Loucy (cell line): Measurements from ENCODE around the gene TTC16.

Experiments
- H2AFZ ChIP-seq: fragments of 200-600 bp; sonication (generic); 2 replicates; pipeline ENCODE4 v1.6.0; 2016; ENCODE audit warnings: antibody characterized with exemption, mild to moderate bottlenecking, low read length, moderate library complexity
- H3F3A ChIP-seq: fragments of 200-600 bp; 2 replicates; pipeline ENCODE4 v1.6.0; 2016; ENCODE audit warnings: antibody characterized with exemption, low read depth, mild to moderate bottlenecking
- H3K27me3 ChIP-seq: fragments of 200-600 bp; sonication (generic); 2 replicates; pipeline ENCODE4 v1.6.1; 2014; ENCODE audit warnings: low read length, mild to moderate bottlenecking; ENCODE audit not compliant: insufficient read depth, poor library complexity, severe bottlenecking
- H3K36me3 ChIP-seq: fragments of 200-600 bp; sonication (generic); 2 replicates; pipeline ENCODE4 v1.6.1; 2016; ENCODE audit warnings: low read length; ENCODE audit not compliant: insufficient read depth
- H3K4me1 ChIP-seq: fragments of 200-600 bp; sonication (generic); 2 replicates; pipeline ENCODE4 v1.5.1; 2014; ENCODE audit warnings: low read length, mild to moderate bottlenecking; ENCODE audit not compliant: insufficient read depth, poor library complexity, severe bottlenecking
- H3K4me2 ChIP-seq: fragments of 200-600 bp; sonication (generic); 2 replicates; pipeline ENCODE4 v1.6.0; 2014; ENCODE audit warnings: antibody characterized with exemption, low read length, low read depth, mild to moderate bottlenecking; ENCODE audit not compliant: poor library complexity, severe bottlenecking
- H3K4me3 ChIP-seq: fragments of 200-600 bp; sonication (generic); 2 replicates; pipeline ENCODE4 v1.5.1; 2014; ENCODE audit warnings: low read length, mild to moderate bottlenecking, mixed read lengths; ENCODE audit not compliant: poor library complexity, severe bottlenecking
- H3K79me2 ChIP-seq: fragments of 200-600 bp; sonication (generic); 2 replicates; pipeline ENCODE4 v1.6.1; 2014; ENCODE audit warnings: low read length; ENCODE audit not compliant: insufficient read depth
- H3K9ac ChIP-seq: fragments of 200-600 bp; sonication (generic); 2 replicates; pipeline ENCODE4 v1.6.0; 2014; ENCODE audit warnings: mild to moderate bottlenecking, low read depth, low read length, moderate library complexity; ENCODE audit not compliant: poor library complexity, severe bottlenecking
- H3K9me2 ChIP-seq: fragments of 200-600 bp; sonication (generic); replicated peaks from 2 replicates; pipeline ENCODE4 v1.6.1; 2016; ENCODE audit warnings: low read depth, low read length, mixed read lengths
- H3K9me3 ChIP-seq: fragments of 200-600 bp; sonication (generic); 2 replicates; pipeline ENCODE4 v1.6.1; 2014; ENCODE audit warnings: mild to moderate bottlenecking, antibody characterized with exemption, low read length, low read depth; ENCODE audit not compliant: insufficient read depth
- H4K20me1 ChIP-seq: fragments of 200-600 bp; sonication (generic); 2 replicates; pipeline ENCODE4 v1.6.0; 2014; ENCODE audit warnings: antibody characterized with exemption, low read length, mild to moderate bottlenecking; ENCODE audit not compliant: insufficient read depth, poor library complexity, severe bottlenecking
- EZH2phosphoT487 ChIP-seq: fragments of 200-600 bp; IDR thresholded peaks from 2 replicates; pipeline ENCODE4 v1.6.1; 2018; ENCODE audit warnings: antibody characterized with exemption, mild to moderate bottlenecking, moderate library complexity, borderline replicate concordance
- TF ChIP-seq, protein P1 (sequence below): fragments of 200-600 bp; sonication (generic); conservative IDR thresholded peaks from 2 replicates; pipeline ENCODE4 v1.5.1; 2014; ENCODE audit warnings: mild to moderate bottlenecking, antibody characterized with exemption, low read length

Gene TTC16

DNA sequence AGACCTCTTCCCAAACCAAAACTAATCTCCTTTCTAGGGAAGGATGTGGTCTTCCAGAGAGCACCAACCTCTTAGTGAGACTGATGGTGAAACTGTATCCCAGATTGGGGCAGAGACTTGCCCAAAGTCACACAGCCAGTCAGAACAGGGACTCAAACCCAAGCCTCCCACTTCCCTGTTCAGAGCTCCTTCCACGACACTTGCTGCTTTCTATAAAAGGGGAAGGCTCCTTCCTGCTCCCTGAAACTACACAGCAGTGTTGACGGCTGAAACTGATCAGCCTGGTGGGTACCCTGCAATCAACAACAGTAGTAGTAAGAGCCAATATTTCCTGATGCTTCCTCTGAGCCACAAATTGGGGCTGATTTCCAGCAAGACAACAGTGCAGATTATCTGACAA, 17.7 kb downstream of the TTC16 start:
- no peaks in the 10 kb centered on the region for H3K9me3 ChIP-seq
- H3K9me2 ChIP-seq, result no peaks in the 10 kb centered on the region
- H3K4me1 ChIP-seq, result peaks cover 14% of the 10 kb centered on the region
- no peak for TF ChIP-seq EZH2phosphoT487
- TF ChIP-seq, protein P1, sequence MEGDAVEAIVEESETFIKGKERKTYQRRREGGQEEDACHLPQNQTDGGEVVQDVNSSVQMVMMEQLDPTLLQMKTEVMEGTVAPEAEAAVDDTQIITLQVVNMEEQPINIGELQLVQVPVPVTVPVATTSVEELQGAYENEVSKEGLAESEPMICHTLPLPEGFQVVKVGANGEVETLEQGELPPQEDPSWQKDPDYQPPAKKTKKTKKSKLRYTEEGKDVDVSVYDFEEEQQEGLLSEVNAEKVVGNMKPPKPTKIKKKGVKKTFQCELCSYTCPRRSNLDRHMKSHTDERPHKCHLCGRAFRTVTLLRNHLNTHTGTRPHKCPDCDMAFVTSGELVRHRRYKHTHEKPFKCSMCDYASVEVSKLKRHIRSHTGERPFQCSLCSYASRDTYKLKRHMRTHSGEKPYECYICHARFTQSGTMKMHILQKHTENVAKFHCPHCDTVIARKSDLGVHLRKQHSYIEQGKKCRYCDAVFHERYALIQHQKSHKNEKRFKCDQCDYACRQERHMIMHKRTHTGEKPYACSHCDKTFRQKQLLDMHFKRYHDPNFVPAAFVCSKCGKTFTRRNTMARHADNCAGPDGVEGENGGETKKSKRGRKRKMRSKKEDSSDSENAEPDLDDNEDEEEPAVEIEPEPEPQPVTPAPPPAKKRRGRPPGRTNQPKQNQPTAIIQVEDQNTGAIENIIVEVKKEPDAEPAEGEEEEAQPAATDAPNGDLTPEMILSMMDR, result no peak
- H3K4me3 ChIP-seq, result peak overlapping the region; percentile 92
- H4K20me1 ChIP-seq, result peaks cover 5% of the 10 kb centered on the region
- peaks cover 9% of the 10 kb centered on the region for H3K79me2 ChIP-seq
- H3K9ac ChIP-seq, result peak overlapping the region; percentile 81
- no peak overlapping the region for H2AFZ ChIP-seq
- peak overlapping the region; percentile 91 for H3K4me2 ChIP-seq
- H3K36me3 ChIP-seq, result peaks cover 6% of the 10 kb centered on the region; the same call in 1 of the 2 replicates
- H3K27me3 ChIP-seq, result no peaks in the 10 kb centered on the region
- no peaks in the 10 kb centered on the region for H3F3A ChIP-seq

DNA sequence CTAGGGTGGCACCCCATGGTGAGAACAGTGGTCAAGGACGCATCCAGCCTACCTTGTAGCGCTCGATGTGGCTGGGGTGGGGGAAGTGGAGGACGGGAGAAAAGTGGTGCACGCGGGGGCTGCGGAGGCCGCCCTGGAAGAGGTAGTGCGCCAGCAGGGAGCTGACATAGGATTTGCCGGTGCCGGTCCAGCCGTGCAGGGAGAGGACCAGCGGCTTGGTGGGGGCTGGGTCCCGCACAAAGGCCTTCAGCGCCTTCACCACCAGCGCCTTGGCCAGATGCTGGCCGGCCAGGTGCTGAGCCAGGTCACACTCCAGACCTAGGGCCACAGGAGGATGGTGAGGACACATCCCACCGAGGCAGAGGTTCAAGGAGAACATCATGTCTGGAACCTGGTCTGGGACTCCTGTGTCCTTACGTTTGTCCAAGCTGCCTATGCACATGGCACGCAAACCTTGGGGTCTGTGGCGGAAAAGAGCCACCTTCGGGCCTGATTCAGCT, 18.4 kb downstream of the TTC16 start:
- no peaks in the 10 kb centered on the region for H3K9me2 ChIP-seq
- peak overlapping the region; percentile 81 for H3K9ac ChIP-seq
- no peaks in the 10 kb centered on the region for H3K27me3 ChIP-seq
- H3K9me3 ChIP-seq, result no peaks in the 10 kb centered on the region
- H4K20me1 ChIP-seq, result peaks cover 5% of the 10 kb centered on the region
- H3K4me1 ChIP-seq, result peaks cover 14% of the 10 kb centered on the region
- TF ChIP-seq EZH2phosphoT487, result no peak
- TF ChIP-seq, protein P1, result no peak
- H3F3A ChIP-seq, result no peaks in the 10 kb centered on the region
- H3K79me2 ChIP-seq, result peaks cover 9% of the 10 kb centered on the region
- H3K4me2 ChIP-seq, result peak overlapping the region; percentile 91
- no peak overlapping the region for H2AFZ ChIP-seq
- H3K4me3 ChIP-seq, result peak overlapping the region; percentile 92
- peaks cover 12% of the 10 kb centered on the region; the same call in 1 of the 2 replicates for H3K36me3 ChIP-seq

DNA sequence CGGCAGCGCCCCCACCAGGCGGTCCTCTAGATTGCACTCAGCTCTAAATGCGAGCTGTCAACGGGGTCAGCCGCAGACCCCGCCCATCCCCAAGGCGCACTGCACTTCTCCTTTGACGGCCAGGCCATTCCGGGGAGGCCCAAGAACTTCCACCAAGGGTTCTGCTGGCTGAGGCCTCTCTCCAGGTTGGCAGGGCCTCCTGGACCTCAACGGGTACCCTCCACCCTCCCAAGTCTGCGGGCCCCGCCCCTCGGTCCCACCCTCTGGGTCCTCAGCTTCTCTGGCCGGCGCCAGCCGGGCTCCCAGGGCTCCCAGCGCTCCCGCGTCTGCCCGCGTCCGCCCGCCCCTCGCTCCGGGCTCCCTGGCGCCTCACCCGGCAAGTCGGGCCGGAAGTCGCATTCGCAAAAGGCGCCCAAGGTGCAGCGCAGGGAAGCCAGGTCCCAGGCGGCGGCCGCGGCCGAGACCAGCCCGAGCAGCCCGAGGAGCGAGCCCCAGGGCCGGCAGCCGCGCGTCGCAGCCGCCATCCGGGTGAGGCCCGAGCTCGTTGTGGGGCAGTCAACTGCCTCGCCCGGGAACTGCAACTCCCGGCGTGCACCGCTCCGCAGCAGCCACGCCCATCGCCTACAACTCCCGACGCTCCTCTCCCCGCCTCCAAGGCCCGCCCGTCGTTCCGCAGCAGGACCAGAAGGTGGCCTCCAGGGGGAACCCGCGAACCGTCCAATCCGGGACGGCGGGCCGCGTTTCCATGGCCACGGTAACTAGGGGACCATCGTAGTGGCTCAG, 19.1 kb downstream of the TTC16 start, which contains the start of gene TOR2A:
Gene TOR2A, minus strand, starts transcription at position 548 of the 783 bp plus-strand sequence. Its CDS starts 24 bp downstream, at position 524.
- Histone ChIP-seq H3K9me3 (no peaks in the 10 kb centered on the region), H2AFZ (peak within 1 kb of the TSS; percentile 83), H3K4me3 (peak within 1 kb of the TSS; percentile 92), H3K4me1 (peaks cover 14% of the 10 kb centered on the region), H3F3A (no peaks in the 10 kb centered on the region), H3K27me3 (no peaks in the 10 kb centered on the region), H3K9ac (peak within 1 kb of the TSS; percentile 81), H3K79me2 (peaks cover 9% of the 10 kb centered on the region), H3K9me2 (no peaks in the 10 kb centered on the region), H4K20me1 (peaks cover 5% of the 10 kb centered on the region), H3K36me3 (peaks cover 19% of the 10 kb centered on the region; the same call in 1 of the 2 replicates), H3K4me2 (peak within 1 kb of the TSS; percentile 91)
- no peak for TF ChIP-seq EZH2phosphoT487
- TF ChIP-seq, protein P1, result peak; percentile 92
